ENCODE results near the gene SVIL.

The SVIL gene

DNA sequence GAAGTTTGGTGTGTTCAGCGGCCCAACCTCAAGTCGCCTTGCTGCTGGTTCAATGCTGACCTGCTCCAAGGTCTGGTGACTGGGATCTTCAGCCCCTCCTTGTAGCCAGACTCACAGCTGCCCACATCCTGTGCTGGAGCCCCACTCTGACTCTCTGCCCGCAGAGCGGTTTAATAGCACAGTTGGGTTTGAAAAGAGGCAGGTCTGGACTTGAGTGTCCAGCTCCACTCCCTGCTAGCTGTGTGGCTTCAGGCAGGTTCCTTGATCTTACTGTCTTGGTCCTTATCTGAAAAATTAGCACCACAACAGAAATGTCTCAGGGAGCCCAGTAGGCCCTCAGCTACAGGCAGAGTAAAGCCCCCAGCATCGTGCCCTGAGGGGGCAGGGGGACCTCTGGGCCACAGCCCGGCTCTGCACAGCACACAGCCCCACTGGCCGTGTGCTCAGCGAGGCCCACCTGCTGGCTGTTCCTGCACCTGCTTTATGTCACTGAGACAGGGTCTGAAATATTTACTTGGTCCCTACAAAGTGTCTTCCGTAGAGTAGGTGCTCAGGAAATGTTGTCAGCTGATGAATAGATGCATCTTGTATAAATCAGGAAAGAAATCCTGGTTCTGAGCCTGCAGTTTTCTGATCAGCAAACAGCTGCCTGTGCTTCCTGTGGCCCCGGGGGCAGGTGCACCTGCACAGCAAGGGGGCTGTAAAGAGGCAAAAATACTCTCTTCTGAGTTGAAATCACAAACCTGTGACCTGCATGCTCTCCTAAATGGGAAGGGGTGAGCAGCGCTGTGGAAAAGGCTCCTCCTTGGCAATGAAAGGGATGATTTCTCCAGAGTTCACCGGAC is 155.5 kb downstream of the SVIL start:
- H3K4me1 Mint-ChIP-seq: peaks cover 12% of the 10 kb centered on the region
- no peaks in the 10 kb centered on the region for H3K9me3 Mint-ChIP-seq
- TF ChIP-seq, protein P1, sequence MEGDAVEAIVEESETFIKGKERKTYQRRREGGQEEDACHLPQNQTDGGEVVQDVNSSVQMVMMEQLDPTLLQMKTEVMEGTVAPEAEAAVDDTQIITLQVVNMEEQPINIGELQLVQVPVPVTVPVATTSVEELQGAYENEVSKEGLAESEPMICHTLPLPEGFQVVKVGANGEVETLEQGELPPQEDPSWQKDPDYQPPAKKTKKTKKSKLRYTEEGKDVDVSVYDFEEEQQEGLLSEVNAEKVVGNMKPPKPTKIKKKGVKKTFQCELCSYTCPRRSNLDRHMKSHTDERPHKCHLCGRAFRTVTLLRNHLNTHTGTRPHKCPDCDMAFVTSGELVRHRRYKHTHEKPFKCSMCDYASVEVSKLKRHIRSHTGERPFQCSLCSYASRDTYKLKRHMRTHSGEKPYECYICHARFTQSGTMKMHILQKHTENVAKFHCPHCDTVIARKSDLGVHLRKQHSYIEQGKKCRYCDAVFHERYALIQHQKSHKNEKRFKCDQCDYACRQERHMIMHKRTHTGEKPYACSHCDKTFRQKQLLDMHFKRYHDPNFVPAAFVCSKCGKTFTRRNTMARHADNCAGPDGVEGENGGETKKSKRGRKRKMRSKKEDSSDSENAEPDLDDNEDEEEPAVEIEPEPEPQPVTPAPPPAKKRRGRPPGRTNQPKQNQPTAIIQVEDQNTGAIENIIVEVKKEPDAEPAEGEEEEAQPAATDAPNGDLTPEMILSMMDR (IDR thresholded peaks at IDR 0.05): no peak
- no peak overlapping the region for H3K27ac Mint-ChIP-seq
- H3K27me3 Mint-ChIP-seq (ENCODE audit: low read depth, poor library complexity): no peaks in the 10 kb centered on the region
- DNase-seq: no peak
- no peak overlapping the region for H3K4me3 Mint-ChIP-seq
- peaks cover 27% of the 10 kb centered on the region for H3K36me3 Mint-ChIP-seq (ENCODE audit: low read depth)

DNA sequence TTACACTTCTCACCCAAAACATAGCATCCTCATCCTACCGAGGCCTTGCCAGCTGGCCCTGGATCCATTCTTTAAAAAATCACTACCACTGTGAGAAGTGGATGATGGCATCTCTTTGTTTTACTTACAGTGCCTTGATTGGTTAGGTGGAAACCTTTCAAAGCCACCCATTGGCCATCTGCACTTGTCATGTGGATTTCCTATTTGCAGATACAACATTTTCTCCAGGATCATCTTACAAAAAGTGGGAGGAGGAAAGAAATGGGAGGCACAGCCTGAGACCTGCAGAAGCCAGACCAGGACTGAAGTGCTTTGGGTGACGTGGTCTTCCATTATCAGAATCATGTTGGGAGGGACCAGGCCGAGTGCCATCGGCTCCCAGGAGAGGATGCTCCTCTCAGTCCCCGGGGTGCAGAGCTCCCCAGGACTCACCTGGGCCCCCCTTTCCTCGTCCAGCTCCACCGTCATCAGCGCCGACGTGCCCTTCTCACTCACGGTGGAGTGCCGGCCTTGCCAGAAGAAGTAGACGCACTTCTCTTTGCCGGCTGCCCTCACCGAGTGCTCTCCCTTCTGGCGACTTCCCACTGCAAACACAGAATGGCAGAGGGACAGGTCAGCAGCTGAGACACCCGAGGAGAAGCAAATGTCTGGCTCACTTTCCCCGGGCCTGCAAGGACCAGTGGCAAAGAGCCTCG is 161.2 kb downstream of the SVIL start:
- H3K36me3 Mint-ChIP-seq (ENCODE audit: low read depth): peaks cover 65% of the 10 kb centered on the region
- no peak for DNase-seq
- TF ChIP-seq, protein P1 (IDR thresholded peaks at IDR 0.05): no peak
- no peaks in the 10 kb centered on the region for H3K9me3 Mint-ChIP-seq
- no peaks in the 10 kb centered on the region for H3K27me3 Mint-ChIP-seq (ENCODE audit: low read depth, poor library complexity)
- H3K27ac Mint-ChIP-seq: peak overlapping the region; percentile 49
- H3K4me3 Mint-ChIP-seq: no peak overlapping the region
- peaks cover 29% of the 10 kb centered on the region for H3K4me1 Mint-ChIP-seq

DNA sequence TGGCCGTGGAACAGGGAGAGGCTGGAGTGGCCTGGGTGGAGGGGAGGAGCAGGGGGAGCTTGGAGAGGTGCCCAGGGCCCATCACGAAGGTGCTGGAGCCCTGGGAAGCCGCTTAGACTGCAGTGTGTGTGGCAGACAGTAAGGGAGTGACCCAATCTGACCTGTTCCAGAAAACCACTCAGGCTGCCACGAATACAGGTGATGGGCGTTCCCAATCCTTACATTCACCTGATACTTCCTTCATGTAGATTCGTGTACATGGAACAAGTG is 161.7 kb downstream of the SVIL start:
- DNase-seq: no peak
- no peak overlapping the region for H3K27ac Mint-ChIP-seq
- H3K4me1 Mint-ChIP-seq: peaks cover 29% of the 10 kb centered on the region
- H3K9me3 Mint-ChIP-seq: no peaks in the 10 kb centered on the region
- no peaks in the 10 kb centered on the region for H3K27me3 Mint-ChIP-seq (ENCODE audit: low read depth, poor library complexity)
- peaks cover 66% of the 10 kb centered on the region for H3K36me3 Mint-ChIP-seq (ENCODE audit: low read depth)
- no peak overlapping the region for H3K4me3 Mint-ChIP-seq
- TF ChIP-seq, protein P1 (IDR thresholded peaks at IDR 0.05): no peak

DNA sequence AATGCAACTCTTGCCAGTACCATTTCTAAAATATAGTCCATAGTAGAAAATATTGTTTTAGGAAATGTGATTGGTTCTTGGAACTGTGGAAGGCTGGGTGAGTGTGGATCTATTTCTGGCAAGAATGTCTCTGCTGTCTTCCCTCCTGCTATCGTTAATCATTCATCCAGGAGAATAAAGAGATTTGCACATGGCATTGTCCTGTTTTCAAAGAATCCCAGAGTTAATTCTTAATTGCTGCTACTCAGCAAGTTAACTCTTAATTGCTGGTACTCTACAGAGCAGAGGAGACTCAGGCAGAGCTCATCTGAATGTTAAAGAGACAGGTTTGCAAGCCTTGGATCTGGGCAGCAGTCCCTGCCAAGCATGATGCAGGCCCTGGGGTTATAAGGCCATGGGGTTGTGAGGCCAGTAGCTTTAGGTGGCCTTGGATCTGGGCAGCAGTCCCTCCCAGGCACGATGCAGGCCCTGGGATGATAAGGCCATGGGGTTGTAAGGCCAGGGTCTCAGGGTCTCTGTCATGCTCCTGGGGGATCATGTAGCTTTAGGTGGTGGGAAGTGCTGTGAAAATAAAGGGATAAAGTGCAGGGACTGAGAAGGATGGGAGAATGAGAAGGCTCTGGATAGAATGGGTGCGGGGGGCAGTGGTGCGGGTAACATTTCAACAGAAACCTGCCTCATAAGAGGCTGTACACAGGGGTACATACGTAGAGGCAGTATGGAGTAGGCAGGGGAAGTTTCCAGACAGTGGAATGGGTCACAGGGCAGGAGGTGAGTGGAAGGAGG is 162.3 kb downstream of the SVIL start:
- no peak for DNase-seq
- H3K4me3 Mint-ChIP-seq: no peak overlapping the region
- TF ChIP-seq, protein P1 (IDR thresholded peaks at IDR 0.05): no peak
- H3K27me3 Mint-ChIP-seq (ENCODE audit: low read depth, poor library complexity): no peaks in the 10 kb centered on the region
- H3K27ac Mint-ChIP-seq: peak overlapping the region; percentile 46
- H3K4me1 Mint-ChIP-seq: peaks cover 29% of the 10 kb centered on the region
- H3K9me3 Mint-ChIP-seq: no peaks in the 10 kb centered on the region
- peaks cover 69% of the 10 kb centered on the region for H3K36me3 Mint-ChIP-seq (ENCODE audit: low read depth)

DNA sequence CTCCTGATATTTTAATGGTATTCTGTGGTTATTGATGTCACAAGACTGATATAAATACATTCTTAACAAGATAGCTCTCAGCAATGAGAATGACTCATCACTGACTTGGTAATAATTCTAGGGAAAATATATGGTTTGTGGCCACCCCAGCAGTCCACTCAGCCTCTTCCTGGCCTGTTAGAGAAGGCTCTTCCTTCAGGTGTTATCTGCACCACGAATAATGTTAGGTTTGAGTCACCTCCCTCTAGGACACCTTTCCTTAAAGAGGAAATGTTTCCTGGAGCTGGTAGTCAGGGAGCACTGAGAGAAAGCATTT is 163.3 kb downstream of the SVIL start:
- no peaks in the 10 kb centered on the region for H3K9me3 Mint-ChIP-seq
- H3K27ac Mint-ChIP-seq: no peak overlapping the region
- peaks cover 77% of the 10 kb centered on the region for H3K36me3 Mint-ChIP-seq (ENCODE audit: low read depth)

More for the DNA sequence above, 163.3 kb downstream of the SVIL start:
- H3K4me3 Mint-ChIP-seq: no peak overlapping the region
- H3K27me3 Mint-ChIP-seq (ENCODE audit: low read depth, poor library complexity): no peaks in the 10 kb centered on the region
- peaks cover 29% of the 10 kb centered on the region for H3K4me1 Mint-ChIP-seq
- TF ChIP-seq, protein P1 (IDR thresholded peaks at IDR 0.05): no peak
- DNase-seq: no peak

Data from nephron progenitor cell (in vitro differentiated cells).